Right ventricle myocardium inferior (tissue), 1 donor: ENCODE results near the gene CCDC54. TPM values are rescaled to one million over a fixed set of nuclear protein-coding genes. Genes with fewer than 3 reads are reported as not detected.

Source experiments
- ATAC-seq: fragments of 200-7000 bp; cut with Tn5 transposase; one replicate; pipeline ENCODE4 v1.9.1; 2020; ENCODE audit warnings: mild to moderate bottlenecking, moderate library complexity
- DNase-seq: peaks from one replicate; pipeline ENCODE4 v3.0.0; 2021; ENCODE audit errors: missing footprints
- intact Hi-C: fragments of 100-400 bp; cut with DNase I; formaldehyde crosslinking; loops from one replicate; pipeline ENCODE4 v1.11.0; 2022
- total RNA-seq: library from RNA; stranded (reverse); fragmentation: NEBNext Ultra II Directional; extraction: Animal tissue kit (Norgen Biotek cat#: 25700); gene quantifications from one replicate; pipeline ENCODE4 v1.2.1, GENCODE V29; 2021
- donor health status: DM: no; HTN: yes; CAD: no; lungs with severe emphysema.

CCDC54 gene
- total RNA-seq, 1 donor from 2014 or later, result not detected

- ATAC-seq (no peak), DNase-seq (no peak)
- intact Hi-C loops, result no loop called here
Observed at GRCh38 chr3:107384907-107385306, 7.7 kb downstream of the CCDC54 start.

- ATAC-seq (no peak), DNase-seq (no peak)
- intact Hi-C loops, result no loop called here
Observed at GRCh38 chr3:107387555-107387954, 10.3 kb downstream of the CCDC54 start.

GRCh38 chr3:107392549-107393165 is 15.4 kb downstream of the CCDC54 start:
- intact Hi-C loops, result no loop called here
- no peak for ATAC-seq

GRCh38 chr3:107394502-107394901 is 17.3 kb downstream of the CCDC54 start:
- intact Hi-C loops, result no loop called here
- ATAC-seq, result no peak
- no peak for DNase-seq

More at GRCh38 chr3:107392549-107393165, 15.4 kb downstream of the CCDC54 start:
- no peak for DNase-seq

- intact Hi-C loops, result no loop called here
- ATAC-seq, result no peak
- DNase-seq, result no peak
Observed at GRCh38 chr3:107395066-107395465, 17.8 kb downstream of the CCDC54 start.

- intact Hi-C loops, result no loop called here
- ATAC-seq, result no peak
Observed at GRCh38 chr3:107401301-107401700, 24.1 kb downstream of the CCDC54 start.

GRCh38 chr3:107402214-107402613 is 25.0 kb downstream of the CCDC54 start:
- ATAC-seq (no peak), DNase-seq (no peak)
- intact Hi-C loops, result no loop called here

More at GRCh38 chr3:107401301-107401700, 24.1 kb downstream of the CCDC54 start:
- no peak for DNase-seq

- intact Hi-C loops, result no loop called here
- ATAC-seq, result no peak
- no peak for DNase-seq
Observed at GRCh38 chr3:107404727-107405469, 27.7 kb downstream of the CCDC54 start.

- DNase-seq (no peak), ATAC-seq (no peak)
- intact Hi-C loops, result no loop called here
Observed at GRCh38 chr3:107407355-107407754, 30.1 kb downstream of the CCDC54 start.

- no peak for ATAC-seq
- intact Hi-C loops, result no loop called here
Observed at GRCh38 chr3:107408513-107408912, 31.3 kb downstream of the CCDC54 start.

GRCh38 chr3:107409365-107409764 is 32.1 kb downstream of the CCDC54 start:
- intact Hi-C loops, result no loop called here
- ATAC-seq (no peak), DNase-seq (no peak)

More at GRCh38 chr3:107408513-107408912, 31.3 kb downstream of the CCDC54 start:
- peak; percentile 53 for DNase-seq

- ATAC-seq (no peak), DNase-seq (no peak)
- intact Hi-C loops, result no loop called here
Observed at GRCh38 chr3:107410606-107411005, 33.4 kb downstream of the CCDC54 start.

- intact Hi-C loops, result no loop called here
- ATAC-seq, result no peak
- DNase-seq, result no peak
Observed at GRCh38 chr3:107411056-107411455, 33.8 kb downstream of the CCDC54 start.

- ATAC-seq (no peak), DNase-seq (no peak)
- intact Hi-C loops, result no loop called here
Observed at GRCh38 chr3:107411779-107412178, 34.5 kb downstream of the CCDC54 start.

GRCh38 chr3:107412376-107412775 is 35.1 kb downstream of the CCDC54 start:
- intact Hi-C loops, result no loop called here
- DNase-seq (no peak), ATAC-seq (no peak)

- intact Hi-C loops, result no loop called here
- no peak for ATAC-seq
- no peak for DNase-seq
Observed at GRCh38 chr3:107413264-107413663, 36.0 kb downstream of the CCDC54 start.

- DNase-seq (no peak), ATAC-seq (no peak)
- intact Hi-C loops, result no loop called here
Observed at GRCh38 chr3:107414325-107414964, 37.2 kb downstream of the CCDC54 start.

- no peak for ATAC-seq
- intact Hi-C loops, result no loop called here
- no peak for DNase-seq
Observed at GRCh38 chr3:107416138-107416537, 38.9 kb downstream of the CCDC54 start.

GRCh38 chr3:107416886-107417285 is 39.6 kb downstream of the CCDC54 start:
- no peak for DNase-seq

More at GRCh38 chr3:107416886-107417285, 39.6 kb downstream of the CCDC54 start:
- ATAC-seq, result no peak
- intact Hi-C loops, result no loop called here
